Measurements from ENCODE around the gene SUSD3.
"Not testable (repeated sequence)": the region's sequence is repeated elsewhere in the genome, so short reads cannot be mapped to it uniquely, and the experiment has no call there.

SUSD3 gene

GRCh38 chr9:93114169-93114983 lies 55.9 kb downstream of the SUSD3 start:
- no peak for DNase-seq

- no peak for DNase-seq
Observed at GRCh38 chr9:93114984-93115335, 56.5 kb downstream of the SUSD3 start.

DNA sequence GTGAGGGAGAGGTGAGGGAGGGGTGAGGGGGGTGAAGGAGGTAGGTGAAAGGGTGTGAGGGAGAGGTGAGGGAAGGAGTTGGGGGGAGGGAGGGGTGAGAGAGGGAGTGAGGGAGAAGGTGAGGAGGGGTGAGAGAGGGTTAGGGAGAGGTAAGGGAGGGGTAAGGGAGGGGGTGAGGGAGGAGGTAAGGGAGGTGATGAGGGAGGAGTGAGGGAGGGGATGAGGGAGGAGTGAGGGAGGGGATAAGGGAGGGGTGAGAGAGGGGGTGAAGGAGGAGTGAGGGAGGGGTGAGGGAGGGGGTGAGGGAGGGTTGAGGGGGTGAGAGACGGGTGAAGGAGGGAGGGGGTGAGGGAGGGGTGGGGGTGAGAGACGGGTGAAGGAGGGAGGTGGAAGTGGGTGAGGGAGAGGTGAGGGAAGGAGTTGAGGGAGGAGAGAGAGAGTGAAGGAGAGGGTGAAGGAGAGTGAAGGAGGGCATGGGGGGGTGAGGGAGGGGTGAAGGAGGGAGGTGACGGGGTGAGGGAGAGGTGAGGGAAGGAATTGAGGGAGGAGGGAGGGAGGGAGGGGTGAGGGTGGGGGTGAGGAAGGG lies 57.1 kb downstream of the SUSD3 start:
- DNase-seq = no peak

DNA sequence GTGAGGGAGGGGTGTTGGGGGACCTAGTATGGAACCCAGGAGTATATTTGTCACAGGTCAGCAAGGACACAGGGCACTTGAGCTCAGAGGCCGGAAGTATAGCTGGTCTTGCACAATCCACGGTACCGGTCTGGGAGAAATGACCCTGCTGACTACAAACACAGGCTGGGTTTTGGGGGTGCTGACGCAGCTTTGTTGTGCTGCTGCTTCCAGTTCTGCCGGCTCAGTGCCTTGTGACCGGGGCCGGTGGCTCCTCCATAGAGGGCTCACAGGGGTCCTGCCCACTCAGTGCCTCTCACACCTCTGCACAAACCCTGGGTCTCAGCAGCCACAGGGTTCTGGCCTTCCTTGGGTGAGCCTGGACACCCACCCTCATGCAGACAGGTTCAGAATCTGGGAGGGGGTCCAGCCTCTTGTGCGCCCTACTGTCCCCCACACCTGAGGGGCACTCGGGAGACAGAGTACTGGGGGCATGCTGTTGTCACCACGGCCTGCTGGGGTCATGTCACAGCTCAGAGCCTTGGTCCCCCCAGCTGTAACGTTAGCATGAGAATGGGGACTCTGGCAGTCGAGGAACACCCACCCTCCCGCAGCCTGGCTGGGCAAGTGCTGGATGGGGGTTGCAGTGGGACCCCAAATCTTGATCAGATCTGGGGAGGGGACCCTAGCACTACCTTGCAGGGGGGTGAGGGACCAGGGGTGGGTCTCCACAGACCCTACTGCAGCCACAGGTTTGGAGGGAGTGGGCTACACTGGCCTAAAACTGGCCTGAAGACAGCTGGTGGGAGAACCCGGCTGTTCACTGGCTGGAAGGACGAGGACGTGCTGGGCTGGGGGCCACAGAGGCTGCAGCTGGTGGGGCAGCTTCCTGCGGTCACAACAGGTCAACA lies 57.8 kb downstream of the SUSD3 start:
- no peak for DNase-seq

- DNase-seq = not testable (repeated sequence)
Observed at GRCh38 chr9:93117521-93117920, 59.0 kb downstream of the SUSD3 start.

DNA sequence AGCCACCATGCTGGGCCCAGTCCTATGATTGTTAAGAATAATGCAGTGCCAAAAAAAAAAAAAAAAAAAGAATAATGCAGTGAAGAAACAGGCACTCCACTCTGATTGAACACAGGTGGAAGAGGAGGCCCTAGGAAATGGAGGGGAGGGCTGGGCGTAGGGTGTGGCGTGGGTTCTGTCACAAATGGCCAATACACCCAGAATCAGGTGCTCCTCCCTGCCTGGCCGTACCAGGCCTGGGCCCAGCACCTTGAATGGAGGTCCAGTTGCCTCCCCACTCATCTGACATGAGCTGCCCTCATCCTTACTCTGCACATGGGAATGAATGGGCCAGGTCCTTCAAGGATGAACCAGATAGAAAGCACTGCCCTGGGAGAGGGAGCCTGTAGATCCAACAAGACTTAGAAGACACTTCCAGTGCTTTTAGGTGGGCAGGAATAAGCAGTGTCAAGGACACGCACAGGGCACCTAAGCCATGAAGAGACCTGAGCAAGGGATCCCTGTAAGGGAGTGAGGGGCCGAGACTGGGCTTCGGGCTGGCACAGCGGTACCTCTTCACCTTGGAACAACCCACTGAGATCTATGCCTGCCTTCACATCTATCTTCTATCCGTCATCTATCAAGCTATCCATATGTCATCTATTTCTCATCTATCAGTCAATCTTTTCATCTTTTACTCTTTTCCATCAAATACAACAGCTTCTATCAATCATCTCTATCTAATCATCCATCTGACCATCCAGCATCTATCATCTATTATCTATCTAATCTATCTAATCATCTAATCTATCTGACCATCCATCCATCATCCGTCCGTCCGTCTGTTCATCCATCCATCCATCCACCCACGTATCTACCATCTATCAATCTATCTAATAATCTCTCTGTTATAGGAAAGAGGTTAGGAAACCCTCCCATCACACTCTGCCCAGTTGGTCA lies 59.7 kb downstream of the SUSD3 start:
- DNase-seq = no peak

- DNase-seq = no peak
Observed at GRCh38 chr9:93118863-93119702, 60.6 kb downstream of the SUSD3 start.

- no peak for DNase-seq
Observed at GRCh38 chr9:93119703-93119952, 61.1 kb downstream of the SUSD3 start.

DNA sequence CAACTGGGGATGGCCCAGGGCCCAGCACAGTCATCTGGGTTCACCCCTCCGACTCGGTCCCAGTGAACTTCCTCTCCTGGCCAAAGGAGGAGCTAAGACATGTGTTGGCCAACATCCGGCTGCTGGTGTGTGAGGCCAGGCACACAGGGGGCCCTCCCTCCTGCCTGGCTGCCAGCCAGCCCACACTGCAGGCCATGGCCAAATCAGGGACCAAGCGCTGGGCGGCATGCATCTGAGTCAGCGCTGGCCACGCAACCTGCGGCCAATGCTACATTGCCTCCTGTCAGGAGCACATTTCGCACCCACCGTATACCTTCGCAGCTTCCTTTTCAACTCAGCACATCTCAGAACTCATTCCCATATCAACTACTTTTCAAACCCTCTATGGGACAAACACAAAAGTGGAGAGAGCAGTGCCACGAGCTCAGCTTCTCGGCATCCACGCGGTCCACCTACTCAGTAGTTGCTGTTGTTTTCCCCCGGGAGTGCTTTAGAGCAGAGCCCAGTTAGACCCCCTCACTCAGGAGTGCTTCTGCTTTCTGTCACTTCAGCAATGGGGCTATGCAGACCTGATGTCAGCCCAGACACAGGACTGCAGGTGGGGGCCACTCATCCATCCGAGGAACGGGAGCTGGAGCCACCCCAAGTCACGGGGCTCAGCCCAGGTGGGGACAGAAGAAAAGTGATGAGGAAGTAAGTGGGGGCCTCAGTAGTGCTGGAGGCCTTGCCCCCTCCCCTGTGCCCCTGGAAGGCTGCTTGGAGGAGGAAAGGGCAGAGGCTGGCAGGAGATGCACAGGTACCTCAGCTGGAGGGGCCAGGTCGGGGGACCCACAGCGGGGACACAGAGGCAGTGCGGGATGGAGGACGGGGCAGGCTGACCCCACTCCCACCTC lies 61.7 kb downstream of the SUSD3 start:
- no peak for DNase-seq

DNA sequence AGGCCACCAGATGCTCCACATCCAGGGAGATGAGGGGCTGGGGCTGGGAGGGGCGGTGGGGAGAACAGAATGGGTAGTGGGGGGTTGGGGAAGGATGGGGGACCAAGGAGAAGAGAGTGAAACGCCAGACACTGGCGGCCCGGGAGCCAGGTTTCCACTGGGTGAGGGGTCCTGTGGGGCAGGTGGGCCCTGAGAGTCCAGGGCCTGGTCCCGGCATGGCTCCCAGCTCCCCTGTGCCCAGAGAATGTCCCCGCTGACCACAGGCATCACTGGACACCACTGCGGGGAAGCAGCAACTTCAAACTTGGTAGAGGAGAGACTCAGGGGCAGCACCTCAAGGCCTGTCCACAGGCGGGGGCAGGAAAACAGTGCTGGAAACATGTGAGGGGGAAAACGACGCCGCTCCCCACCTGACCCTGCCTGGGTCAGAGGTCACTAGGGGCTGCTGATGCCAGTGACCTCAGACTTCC lies 62.4 kb downstream of the SUSD3 start:
- DNase-seq = no peak

GRCh38 chr9:93121316-93122241 lies 63.1 kb downstream of the SUSD3 start:
- DNase-seq = no peak

- DNase-seq = peak; percentile 39
Observed at GRCh38 chr9:93122721-93123221, 64.3 kb downstream of the SUSD3 start.

DNA sequence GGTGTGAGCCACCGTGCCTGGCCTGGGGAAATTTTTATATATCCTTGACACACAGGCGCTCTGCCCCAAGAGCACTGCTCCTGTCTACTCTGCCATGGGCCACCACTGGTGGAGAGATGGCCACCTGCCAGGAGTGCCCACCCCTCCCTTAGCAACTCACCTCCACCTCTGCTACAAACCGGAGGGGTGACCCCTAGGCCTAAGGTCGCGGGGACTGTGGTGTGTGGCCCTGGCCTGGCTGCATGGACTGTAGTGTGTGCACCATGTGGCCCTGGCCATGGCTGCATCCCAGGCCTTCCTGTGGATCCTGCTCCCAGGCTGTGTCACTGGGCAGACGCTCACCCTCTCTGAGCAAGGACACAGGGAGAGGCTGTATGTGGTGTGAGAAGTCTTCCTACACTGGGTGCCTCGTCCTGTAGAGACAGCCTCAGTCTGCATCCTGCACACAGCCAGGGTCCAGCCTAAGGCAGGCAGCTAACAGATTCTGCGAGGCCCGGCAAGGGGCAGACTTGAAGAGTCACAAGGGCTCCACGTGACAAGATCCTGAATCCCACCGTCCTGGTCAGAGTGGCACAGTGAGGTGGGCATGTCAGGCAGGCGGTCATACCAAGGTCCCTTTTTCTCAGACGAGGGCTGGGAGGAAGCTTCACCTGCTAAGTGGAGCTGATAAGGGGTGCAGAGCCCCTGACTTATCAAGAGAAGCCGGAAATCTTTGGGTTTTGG lies 65.2 kb downstream of the SUSD3 start:
- no peak for DNase-seq

DNA sequence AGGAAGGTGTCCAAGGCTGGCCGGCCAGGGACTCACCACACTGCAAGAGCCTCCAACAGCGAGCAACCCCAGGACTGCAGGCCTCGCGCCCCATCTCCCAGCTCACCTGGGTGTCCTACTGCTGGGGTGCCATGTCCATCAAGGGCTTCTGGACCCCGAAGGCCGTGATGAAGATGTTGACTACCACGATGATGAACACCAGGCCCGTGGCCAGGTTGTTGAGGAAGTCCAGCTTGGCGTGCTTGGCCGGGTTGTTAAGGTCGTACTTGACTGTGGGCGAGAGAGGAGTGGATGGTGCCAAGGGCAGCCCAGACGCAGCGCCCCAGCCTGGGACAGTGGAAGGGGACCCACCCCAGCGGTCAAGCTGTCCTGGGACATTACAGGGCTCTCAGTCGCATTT lies 66.3 kb downstream of the SUSD3 start:
- no peak for DNase-seq

DNA sequence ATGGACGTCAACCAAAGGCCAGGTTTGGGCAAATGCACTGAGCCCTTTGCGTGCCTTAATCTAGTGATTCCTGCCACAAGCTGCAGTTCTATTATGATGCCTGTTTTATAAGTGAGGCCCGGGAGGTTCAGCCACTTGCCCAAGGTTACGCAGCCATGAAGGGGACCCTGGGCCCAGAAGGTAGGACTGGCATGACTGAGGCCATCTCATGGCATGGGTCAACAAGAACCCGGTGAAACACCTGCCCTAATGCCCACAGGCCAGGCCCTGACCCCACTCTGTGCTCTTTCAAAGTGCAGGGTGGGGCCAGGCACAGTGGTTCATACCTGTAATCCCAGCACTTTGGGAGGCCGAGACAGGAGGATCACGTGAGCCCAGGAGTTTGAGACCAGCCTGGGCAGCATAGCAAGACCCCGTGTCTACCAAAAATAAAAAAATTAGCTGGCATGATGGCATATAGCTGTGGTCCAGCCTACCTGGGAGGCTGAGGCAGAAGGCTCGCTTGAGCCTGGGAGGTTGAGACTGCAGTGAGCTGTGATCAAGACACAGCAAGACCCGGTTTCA lies 66.9 kb downstream of the SUSD3 start:
- no peak for DNase-seq

DNA sequence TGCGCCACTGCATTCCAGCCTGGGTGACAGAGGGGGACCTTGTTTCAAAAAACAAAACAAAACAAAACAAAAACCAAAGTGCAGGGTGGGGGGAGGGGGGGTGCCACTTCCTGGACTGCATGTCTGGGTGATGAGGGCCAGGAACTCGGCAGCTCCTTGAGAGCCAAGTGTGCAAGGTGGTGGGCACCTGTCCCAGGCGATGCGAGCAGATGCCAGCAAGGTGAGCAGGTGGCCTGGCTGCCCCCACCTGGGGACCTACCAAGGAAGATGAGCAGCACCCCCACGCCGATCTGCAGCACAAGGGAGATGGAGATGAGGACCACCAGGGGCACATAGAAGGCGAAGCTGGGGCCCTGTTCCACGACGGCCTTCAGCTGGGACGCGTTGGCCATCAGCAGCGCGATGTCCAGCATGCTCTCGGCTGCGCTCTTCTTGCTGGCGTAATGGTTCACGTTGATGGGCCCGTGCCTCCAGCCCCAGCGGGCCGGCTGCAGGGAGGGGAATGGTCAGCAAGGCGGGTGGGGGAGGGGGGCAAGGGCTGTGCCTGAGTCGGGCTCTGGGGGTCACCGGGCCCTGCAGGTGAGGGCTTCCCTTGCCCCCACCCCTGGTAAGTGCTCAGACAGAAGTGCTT lies 67.8 kb downstream of the SUSD3 start:
- no peak for DNase-seq

- no peak for DNase-seq
Observed at GRCh38 chr9:93126825-93127368, 68.4 kb downstream of the SUSD3 start.
